K562 (cell line): ENCODE measurements around the gene ING1. TPM values are rescaled to one million over a fixed set of nuclear protein-coding genes. Genes with fewer than 3 reads are reported as not detected.

ENCODE experiments used
- SIN3B ChIP-seq: fragments of 450-650 bp; IDR thresholded peaks from 2 replicates; pipeline ENCODE4 v1.6.1; 2017; ENCODE audit warnings: low read depth, mild to moderate bottlenecking, moderate library complexity
- SMAD4 ChIP-seq: fragments of 250-450 bp; sonication (Bioruptor Pico); conservative IDR thresholded peaks from 2 replicates; pipeline ENCODE4 v1.8.0; 2021; ENCODE audit warnings: inconsistent platforms, mild to moderate bottlenecking, moderate library complexity
- TARDBP ChIP-seq: fragments of 450-650 bp; IDR thresholded peaks from 2 replicates; pipeline ENCODE4 v1.6.1; 2016
- polyA plus RNA-seq, 8 experiments: library from polyadenylated mRNA; depleted of rRNA in 4 of 8; stranded (reverse) in 5 of 8; unstranded in 3 of 8; fragments of >200 nt; fragmentation: Nextera tagmentation in 2 of 8; fragmentation: Illumina TruSeq in 1 of 8; extraction: Ambion mirVana in 2 of 8; extraction: Trizol in 1 of 8; gene quantifications; 2 replicates each; pipeline versions ENCODE4 v1.2.1 to v1.2.3, GENCODE V29; 2011 to 2014; ENCODE audit warnings: inconsistent platforms in 1 of 8, missing spikeins in 1 of 8
- total RNA-seq, 7 experiments: library from RNA; depleted of rRNA in 6 of 7; stranded (reverse); fragments of >200 nt in 6 of 7; fragmentation: Illumina TruSeq in 2 of 7; extraction: Trizol in 2 of 7; gene quantifications; 2 replicates each; pipeline versions ENCODE4 v1.2.1 to v1.2.3, GENCODE V29; 2011 to 2021; ENCODE audit warnings: low replicate concordance in 1 of 7
- TF ChIP-seq, protein P1 (sequence below): sonication (generic); formaldehyde crosslinking; IDR thresholded peaks from 2 replicates; pipeline ENCODE4 v1.8.0; 2022; ENCODE audit warnings: mild to moderate bottlenecking, missing genetic modification reagents
- TF ChIP-seq, protein P2 (sequence below): fragments of 250-450 bp; sonication (Bioruptor Pico); IDR thresholded peaks from 2 replicates; pipeline ENCODE4 v1.8.0; 2021; ENCODE audit warnings: mild to moderate bottlenecking, moderate library complexity
- TF ChIP-seq, protein P3 (sequence below): fragments of 250-450 bp; sonication (Bioruptor Pico); IDR thresholded peaks from 2 replicates; pipeline ENCODE4 v1.9.0; 2021; ENCODE audit warnings: mild to moderate bottlenecking, inconsistent platforms

The ING1 gene
- total and polyA plus RNA-seq, 9 of the 15 experiments (the other 6 are each of a cell fraction or from before 2014, with no cell fraction given): 1.0 to 20.1 (median 8.2) TPM

DNA sequence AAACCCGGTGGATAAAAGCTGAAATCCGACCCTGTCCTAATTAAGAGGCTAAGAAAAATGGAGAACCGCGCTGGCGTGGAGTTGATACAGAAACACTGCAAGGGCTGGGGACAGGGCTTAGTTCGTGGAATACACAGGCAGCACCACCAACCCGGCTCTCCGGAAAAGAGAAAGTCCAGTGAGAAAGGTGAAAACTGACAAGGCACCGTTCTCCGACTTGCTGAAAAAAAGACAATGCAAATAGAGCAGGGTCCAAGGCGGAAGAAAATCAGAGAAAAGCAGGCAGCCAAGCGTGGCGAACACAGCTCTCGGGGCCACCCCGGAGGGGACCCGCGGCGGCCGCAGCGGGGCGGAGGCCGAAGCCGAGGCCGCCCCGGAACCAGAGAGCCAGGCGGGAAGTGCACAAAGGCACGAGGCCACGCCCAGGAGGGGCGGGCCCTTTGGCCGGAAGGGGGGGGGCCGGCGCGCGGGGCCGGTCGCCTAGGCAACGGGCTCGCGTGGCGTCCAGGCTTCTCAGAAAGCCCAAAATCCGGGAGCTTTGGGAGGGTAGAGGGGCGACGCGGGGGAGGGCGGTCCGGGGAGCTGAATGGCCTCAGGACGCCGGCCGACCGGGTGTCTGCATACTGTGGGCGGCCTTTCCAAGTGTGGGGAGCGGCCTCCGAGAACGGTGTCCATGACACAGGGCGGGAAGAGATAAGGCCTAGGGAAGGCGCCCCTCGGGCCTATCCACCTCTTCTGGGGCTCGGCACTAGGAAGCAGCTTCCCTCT lies 1.2 kb upstream of the ING1 start (continued):
- TF ChIP-seq, protein P1, sequence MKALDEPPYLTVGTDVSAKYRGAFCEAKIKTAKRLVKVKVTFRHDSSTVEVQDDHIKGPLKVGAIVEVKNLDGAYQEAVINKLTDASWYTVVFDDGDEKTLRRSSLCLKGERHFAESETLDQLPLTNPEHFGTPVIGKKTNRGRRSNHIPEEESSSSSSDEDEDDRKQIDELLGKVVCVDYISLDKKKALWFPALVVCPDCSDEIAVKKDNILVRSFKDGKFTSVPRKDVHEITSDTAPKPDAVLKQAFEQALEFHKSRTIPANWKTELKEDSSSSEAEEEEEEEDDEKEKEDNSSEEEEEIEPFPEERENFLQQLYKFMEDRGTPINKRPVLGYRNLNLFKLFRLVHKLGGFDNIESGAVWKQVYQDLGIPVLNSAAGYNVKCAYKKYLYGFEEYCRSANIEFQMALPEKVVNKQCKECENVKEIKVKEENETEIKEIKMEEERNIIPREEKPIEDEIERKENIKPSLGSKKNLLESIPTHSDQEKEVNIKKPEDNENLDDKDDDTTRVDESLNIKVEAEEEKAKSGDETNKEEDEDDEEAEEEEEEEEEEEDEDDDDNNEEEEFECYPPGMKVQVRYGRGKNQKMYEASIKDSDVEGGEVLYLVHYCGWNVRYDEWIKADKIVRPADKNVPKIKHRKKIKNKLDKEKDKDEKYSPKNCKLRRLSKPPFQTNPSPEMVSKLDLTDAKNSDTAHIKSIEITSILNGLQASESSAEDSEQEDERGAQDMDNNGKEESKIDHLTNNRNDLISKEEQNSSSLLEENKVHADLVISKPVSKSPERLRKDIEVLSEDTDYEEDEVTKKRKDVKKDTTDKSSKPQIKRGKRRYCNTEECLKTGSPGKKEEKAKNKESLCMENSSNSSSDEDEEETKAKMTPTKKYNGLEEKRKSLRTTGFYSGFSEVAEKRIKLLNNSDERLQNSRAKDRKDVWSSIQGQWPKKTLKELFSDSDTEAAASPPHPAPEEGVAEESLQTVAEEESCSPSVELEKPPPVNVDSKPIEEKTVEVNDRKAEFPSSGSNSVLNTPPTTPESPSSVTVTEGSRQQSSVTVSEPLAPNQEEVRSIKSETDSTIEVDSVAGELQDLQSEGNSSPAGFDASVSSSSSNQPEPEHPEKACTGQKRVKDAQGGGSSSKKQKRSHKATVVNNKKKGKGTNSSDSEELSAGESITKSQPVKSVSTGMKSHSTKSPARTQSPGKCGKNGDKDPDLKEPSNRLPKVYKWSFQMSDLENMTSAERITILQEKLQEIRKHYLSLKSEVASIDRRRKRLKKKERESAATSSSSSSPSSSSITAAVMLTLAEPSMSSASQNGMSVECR (CRISPR knock-in tag): peak; percentile 80; the same call in 1 of the 2 replicates
- TF ChIP-seq, protein P2, sequence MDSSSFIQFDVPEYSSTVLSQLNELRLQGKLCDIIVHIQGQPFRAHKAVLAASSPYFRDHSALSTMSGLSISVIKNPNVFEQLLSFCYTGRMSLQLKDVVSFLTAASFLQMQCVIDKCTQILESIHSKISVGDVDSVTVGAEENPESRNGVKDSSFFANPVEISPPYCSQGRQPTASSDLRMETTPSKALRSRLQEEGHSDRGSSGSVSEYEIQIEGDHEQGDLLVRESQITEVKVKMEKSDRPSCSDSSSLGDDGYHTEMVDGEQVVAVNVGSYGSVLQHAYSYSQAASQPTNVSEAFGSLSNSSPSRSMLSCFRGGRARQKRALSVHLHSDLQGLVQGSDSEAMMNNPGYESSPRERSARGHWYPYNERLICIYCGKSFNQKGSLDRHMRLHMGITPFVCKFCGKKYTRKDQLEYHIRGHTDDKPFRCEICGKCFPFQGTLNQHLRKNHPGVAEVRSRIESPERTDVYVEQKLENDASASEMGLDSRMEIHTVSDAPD: no peak
- no peak for TF ChIP-seq SMAD4
- no peak for TF ChIP-seq TARDBP
- TF ChIP-seq, protein P3, sequence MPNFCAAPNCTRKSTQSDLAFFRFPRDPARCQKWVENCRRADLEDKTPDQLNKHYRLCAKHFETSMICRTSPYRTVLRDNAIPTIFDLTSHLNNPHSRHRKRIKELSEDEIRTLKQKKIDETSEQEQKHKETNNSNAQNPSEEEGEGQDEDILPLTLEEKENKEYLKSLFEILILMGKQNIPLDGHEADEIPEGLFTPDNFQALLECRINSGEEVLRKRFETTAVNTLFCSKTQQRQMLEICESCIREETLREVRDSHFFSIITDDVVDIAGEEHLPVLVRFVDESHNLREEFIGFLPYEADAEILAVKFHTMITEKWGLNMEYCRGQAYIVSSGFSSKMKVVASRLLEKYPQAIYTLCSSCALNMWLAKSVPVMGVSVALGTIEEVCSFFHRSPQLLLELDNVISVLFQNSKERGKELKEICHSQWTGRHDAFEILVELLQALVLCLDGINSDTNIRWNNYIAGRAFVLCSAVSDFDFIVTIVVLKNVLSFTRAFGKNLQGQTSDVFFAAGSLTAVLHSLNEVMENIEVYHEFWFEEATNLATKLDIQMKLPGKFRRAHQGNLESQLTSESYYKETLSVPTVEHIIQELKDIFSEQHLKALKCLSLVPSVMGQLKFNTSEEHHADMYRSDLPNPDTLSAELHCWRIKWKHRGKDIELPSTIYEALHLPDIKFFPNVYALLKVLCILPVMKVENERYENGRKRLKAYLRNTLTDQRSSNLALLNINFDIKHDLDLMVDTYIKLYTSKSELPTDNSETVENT (CRISPR knock-in tag): no peak
- TF ChIP-seq SIN3B: peak; percentile 48; the same call in 1 of the 2 replicates
